K562 (cell line): ENCODE data around the gene ZNF407. TPM values are rescaled to one million over a fixed set of nuclear protein-coding genes. Genes with fewer than 3 reads are reported as not detected.

ENCODE experiments used
- ATAC-seq: fragments of 200-7000 bp; cut with Tn5 transposase; 3 replicates; pipeline ENCODE4 v1.9.1; 2020; ENCODE audit warnings: moderate library complexity
- BruUV-seq: library from RNA; stranded (reverse); fragments of 400-500 nt; replicated peaks from 2 replicates; lab custom pipeline; 2021; lab: Mats Ljungman, UMichigan
- CTCF ChIA-PET: fragments of 300-600 bp; formaldehyde crosslinking; extraction: SDS; loops from one replicate; lab custom pipeline; 2021; ENCODE audit warnings: low intra/inter-chr PET ratio; lab: Yijun Ruan, JAX
- POLR2A ChIA-PET: fragments of 300-600, 350-650 bp; sonication (Branson Sonifier 250); formaldehyde crosslinking; extraction: SDS; loops from one replicate; lab custom pipeline; 2021; ENCODE audit warnings: antibody characterized with exemption, inconsistent platforms; lab: Yijun Ruan, JAX
- DNase-seq, 4 experiments: peaks; one replicate each; pipeline versions ENCODE4 v3.0.0 to v3.0.0-alpha.2; 2011 to 2018; ENCODE audit warnings: low spot score in 3 of 4, mixed read lengths in 3 of 4; ENCODE audit errors: extremely low read depth in 1 of 4
- FAIRE-seq: peaks from 2 replicates; lab custom pipeline; 2011; peaks lifted over from hg19 to GRCh38; lab: Jason Lieb, UNC
- H2AFZ ChIP-seq: 2 replicates; pipeline ENCODE4 v1.6.0; 2011; ENCODE audit warnings: low read depth, low read length, control low read depth, inconsistent platforms
- H3K27ac ChIP-seq: fragments of 200-600 bp; 3 replicates; pipeline ENCODE4 v1.8.0; 2011; ENCODE audit warnings: low read depth, mild to moderate bottlenecking, control low read depth, inconsistent platforms, low read length, moderate library complexity, mixed read lengths; ENCODE audit errors: extremely low read depth
- H3K27me3 ChIP-seq, 2 experiments: fragments of 300-600 bp in 1 of 2; 2 replicates in 1 of 2; 3 replicates in 1 of 2; pipeline versions ENCODE4 v1.6.0 to v1.8.0; 2011; ENCODE audit warnings: inconsistent platforms in 2 of 2, low read length in 2 of 2, mild to moderate bottlenecking in 1 of 2, mixed read lengths in 1 of 2, moderate library complexity in 1 of 2; ENCODE audit not compliant: control insufficient read depth in 2 of 2, insufficient read depth in 2 of 2
- H3K36me3 ChIP-seq: fragments of 300-600 bp; 3 replicates; pipeline ENCODE4 v1.8.0; 2011; ENCODE audit warnings: mild to moderate bottlenecking, low read length, inconsistent platforms; ENCODE audit not compliant: control insufficient read depth, insufficient read depth
- H3K4me1 ChIP-seq, 2 experiments: fragments of 200-600 bp in 1 of 2; replicated peaks in 1 of 2; 2 replicates in 1 of 2; 3 replicates in 1 of 2; pipeline versions ENCODE4 v1.5.1 to v1.8.0; 2011; ENCODE audit warnings: inconsistent platforms in 2 of 2, low read length in 2 of 2, mild to moderate bottlenecking in 1 of 2, mixed read lengths in 1 of 2, moderate library complexity in 1 of 2; ENCODE audit not compliant: control insufficient read depth in 2 of 2, insufficient read depth in 2 of 2
- H3K4me2 ChIP-seq: 2 replicates; pipeline ENCODE4 v1.6.1; 2011; ENCODE audit warnings: low read length, control low read depth, inconsistent platforms, mixed read lengths; ENCODE audit not compliant: insufficient read depth
- H3K4me3 ChIP-seq: fragments of 200-600 bp; sonication (generic), shearing (Covaris generic); 2 replicates; pipeline ENCODE4 v1.5.1; 2016; ENCODE audit warnings: control low read depth, inconsistent platforms
- H3K79me2 ChIP-seq: fragments of 200-600 bp; 3 replicates; pipeline ENCODE4 v1.8.0; 2011; ENCODE audit warnings: low read length, inconsistent platforms; ENCODE audit not compliant: control insufficient read depth, insufficient read depth
- H3K9ac ChIP-seq, 2 experiments: 2 replicates each; pipeline versions ENCODE4 v1.6.0 to v1.6.1; 2011; ENCODE audit warnings: low read depth in 2 of 2, low read length in 2 of 2, control low read depth in 1 of 2, inconsistent platforms in 1 of 2, mild to moderate bottlenecking in 1 of 2, mixed read lengths in 1 of 2; ENCODE audit not compliant: insufficient read depth in 1 of 2
- H3K9me1 ChIP-seq: one replicate; pipeline ENCODE4 v1.6.0; 2011; ENCODE audit warnings: inconsistent platforms, mild to moderate bottlenecking, low read length, moderate library complexity; ENCODE audit not compliant: control insufficient read depth, insufficient read depth
- H3K9me3 ChIP-seq: replicated peaks from 2 replicates; pipeline ENCODE4 v1.5.1; 2011; ENCODE audit warnings: low read depth, low read length, inconsistent platforms; ENCODE audit not compliant: control insufficient read depth, insufficient read depth
- H4K20me1 ChIP-seq: replicated peaks from 2 replicates; pipeline ENCODE4 v1.6.1; 2011; ENCODE audit warnings: low read length, inconsistent platforms, mixed read lengths; ENCODE audit not compliant: control insufficient read depth, insufficient read depth
- ATF3 ChIP-seq, 2 experiments: fragments of 450-650 bp in 1 of 2; sonication (generic) in 1 of 2; formaldehyde crosslinking in 1 of 2; IDR thresholded peaks in 1 of 2; conservative IDR thresholded peaks in 1 of 2; 2 replicates each; pipeline versions ENCODE4 v1.6.1 to v1.8.1; 2016 to 2023; ENCODE audit warnings: mild to moderate bottlenecking in 2 of 2, moderate library complexity in 2 of 2, inconsistent platforms in 1 of 2, missing genetic modification reagents in 1 of 2
- CGGBP1 ChIP-seq: fragments of 250-450 bp; sonication (Bioruptor Pico); IDR thresholded peaks from 2 replicates; pipeline ENCODE4 v1.9.0; 2021; ENCODE audit warnings: mild to moderate bottlenecking
- FOXA3 ChIP-seq, 2 experiments: fragments of 450-650 bp in 1 of 2; sonication (generic) in 1 of 2; formaldehyde crosslinking; IDR thresholded peaks in 1 of 2; conservative IDR thresholded peaks in 1 of 2; 2 replicates each; pipeline versions ENCODE4 v1.4.0 to v1.8.0; 2020 to 2022; ENCODE audit warnings: mild to moderate bottlenecking in 2 of 2, missing genetic modification reagents in 1 of 2
- KLF1 ChIP-seq: fragments of 450-650 bp; IDR thresholded peaks from 2 replicates; pipeline ENCODE4 v1.6.1; 2016; ENCODE audit warnings: missing genetic modification characterization, missing compliant biosample characterization
- NFIC ChIP-seq: fragments of 450-650 bp; IDR thresholded peaks from 2 replicates; pipeline ENCODE4 v1.6.1; 2017; ENCODE audit warnings: mild to moderate bottlenecking, inconsistent platforms
- ZFP36 ChIP-seq: fragments of 150-350 bp; IDR thresholded peaks from 2 replicates; pipeline ENCODE4 v1.6.1; 2018; ENCODE audit warnings: low read length, low read depth; ENCODE audit not compliant: partially characterized antibody
- ZNF740 ChIP-seq, 3 experiments: fragments of 200-800 bp in 1 of 3; sonication (Bioruptor generic) in 1 of 3; sonication (generic) in 1 of 3; formaldehyde crosslinking in 1 of 3; IDR thresholded peaks; 2 replicates each; pipeline versions ENCODE4 v1.6.1 to v1.8.0; 2016 to 2022; ENCODE audit warnings: mild to moderate bottlenecking in 2 of 3, missing compliant biosample characterization in 2 of 3, missing genetic modification characterization in 2 of 3, missing genetic modification reagents in 1 of 3
- WGBS: fragments of 100-300 bp; shearing (Covaris generic); methylation state at CpG from one replicate; pipeline ENCODE4 v1.1.6; 2016; ENCODE audit warnings: low coverage, mixed read lengths; ENCODE audit not compliant: insufficient coverage; ENCODE audit errors: missing lambda C conversion rate; 5-methylcytosine and 5-hydroxymethylcytosine counted together
- in situ Hi-C: fragments of 300-500 bp; cut with MboI; formaldehyde crosslinking; loops from 4 replicates; pipeline ENCODE4 v1.15.0; 2018; ENCODE audit warnings: inconsistent platforms, mixed read lengths
- intact Hi-C: fragments of 100-400 bp; cut with micrococcal nuclease; formaldehyde crosslinking; loops from 2 replicates; pipeline ENCODE4 v1.14.2; 2022
- polyA plus RNA-seq, 8 experiments: library from polyadenylated mRNA; depleted of rRNA in 4 of 8; stranded (reverse) in 5 of 8; unstranded in 3 of 8; fragments of >200 nt; fragmentation: Nextera tagmentation in 2 of 8; fragmentation: Illumina TruSeq in 1 of 8; extraction: Ambion mirVana in 2 of 8; extraction: Trizol in 1 of 8; gene quantifications; 2 replicates each; pipeline versions ENCODE4 v1.2.1 to v1.2.3, GENCODE V29; 2011 to 2014; ENCODE audit warnings: inconsistent platforms in 1 of 8, missing spikeins in 1 of 8
- total RNA-seq, 7 experiments: library from RNA; depleted of rRNA in 6 of 7; stranded (reverse); fragments of >200 nt in 6 of 7; fragmentation: Illumina TruSeq in 2 of 7; extraction: Trizol in 2 of 7; gene quantifications; 2 replicates each; pipeline versions ENCODE4 v1.2.1 to v1.2.3, GENCODE V29; 2011 to 2021; ENCODE audit warnings: low replicate concordance in 1 of 7

Gene ZNF407
- total and polyA plus RNA-seq, 9 of the 15 experiments (the other 6 are each of a cell fraction or from before 2014, with no cell fraction given) = 0.21 to 5.4 (median 2.3) TPM

GRCh38 chr18:74840492-74841167 lies 243.0 kb downstream of the ZNF407 start:
- ChIA-PET POLR2A (no interaction called here), CTCF (no interaction called here)
- H3K9ac ChIP-seq = no peak overlapping the region
- no peak overlapping the region for H3K27ac ChIP-seq
- H3K27me3 ChIP-seq = no peaks in the 10 kb centered on the region
- no peaks in the 10 kb centered on the region for H4K20me1 ChIP-seq
- H3K4me3 ChIP-seq = no peak overlapping the region
- no peaks in the 10 kb centered on the region for H3K9me3 ChIP-seq
- no peaks in the 10 kb centered on the region for H3K36me3 ChIP-seq
- H3K9me1 ChIP-seq = no peaks in the 10 kb centered on the region
- BruUV-seq = no TSS peak
- WGBS = 54% methylated on average over 7 of the region's 7 CpGs
- DNase-seq (no peak), FAIRE-seq (no peak), ATAC-seq (no peak)
- no peak overlapping the region for H2AFZ ChIP-seq
- in situ Hi-C loops (no loop called here), intact Hi-C loops (no loop called here)
- TF ChIP-seq ZFP36 = no peak
- TF ChIP-seq FOXA3 (CRISPR knock-in tag; conservative IDR thresholded peaks at IDR 0.05 in 1 of 2, IDR thresholded peaks at IDR 0.05 in 1 of 2) = 0 out of 4 replicates have a peak, but pooled peaks of 1 of the 2 experiments have one; percentile 33
- TF ChIP-seq KLF1 (tag) = no peak
- no peak for TF ChIP-seq CGGBP1 (CRISPR knock-in tag)
- no peak for TF ChIP-seq NFIC
- TF ChIP-seq ZNF740 (CRISPR knock-in tag; IDR thresholded peaks at IDR 0.05) = no peak
- TF ChIP-seq ZNF740 (tag; IDR thresholded peaks at IDR 0.05) = no peak
- TF ChIP-seq ATF3 (IDR thresholded peaks at IDR 0.05) = peak; percentile 49; the same call in 1 of the 2 replicates
- TF ChIP-seq ATF3 (CRISPR knock-in tag; conservative IDR thresholded peaks at IDR 0.05) = no peak
- H3K79me2 ChIP-seq = no peaks in the 10 kb centered on the region
- H3K4me1 ChIP-seq = no peaks in the 10 kb centered on the region
- no peak overlapping the region for H3K4me2 ChIP-seq
